Fibroblast of lung (primary cell): ENCODE results near the gene ANGPTL8. TPM values are rescaled to one million over a fixed set of nuclear protein-coding genes. Genes with fewer than 3 reads are reported as not detected.

Source experiments
- DNase-seq, 2 donors: peaks; one replicate each; pipeline versions ENCODE4 v3.0.0 to v3.0.0-alpha.2; 2010; ENCODE audit warnings: low read depth in 2 of 2
- H2AFZ ChIP-seq: 2 replicates; pipeline ENCODE4 v1.5.1; 2012; ENCODE audit warnings: low read length, control low read depth, inconsistent platforms
- H3K27ac ChIP-seq: 2 replicates; pipeline ENCODE4 v1.5.1; 2011; ENCODE audit warnings: low read length, control low read depth; ENCODE audit not compliant: insufficient read depth
- H3K27me3 ChIP-seq: 2 replicates; pipeline ENCODE4 v1.5.1; 2011; ENCODE audit warnings: mild to moderate bottlenecking, low read length; ENCODE audit not compliant: control insufficient read depth, insufficient read depth
- H3K36me3 ChIP-seq: 2 replicates; pipeline ENCODE4 v1.5.1; 2011; ENCODE audit warnings: low read length; ENCODE audit not compliant: control insufficient read depth, insufficient read depth
- H3K4me1 ChIP-seq: 2 replicates; pipeline ENCODE4 v1.5.1; 2011; ENCODE audit warnings: low read length; ENCODE audit not compliant: control insufficient read depth, insufficient read depth; ENCODE audit errors: extremely low read depth
- H3K4me2 ChIP-seq: 2 replicates; pipeline ENCODE4 v1.5.1; 2011; ENCODE audit warnings: low read length, control low read depth; ENCODE audit not compliant: insufficient read depth; ENCODE audit errors: extremely low read depth
- H3K4me3 ChIP-seq, 4 experiments: fragments of 200-600 bp in 1 of 4; sonication (generic) in 1 of 4; replicated peaks in 1 of 4; 2 replicates each; pipeline ENCODE4 v1.5.1; 2011 to 2016; ENCODE audit warnings: low read length in 4 of 4, low read depth in 3 of 4, mild to moderate bottlenecking in 3 of 4, control low read depth in 2 of 4, inconsistent platforms in 1 of 4, mixed read lengths in 1 of 4; ENCODE audit not compliant: insufficient read depth in 1 of 4; ENCODE audit errors: control extremely low read depth in 1 of 4
- H3K79me2 ChIP-seq: 2 replicates; pipeline ENCODE4 v1.5.1; 2012; ENCODE audit warnings: mild to moderate bottlenecking, low read length, inconsistent platforms; ENCODE audit not compliant: control insufficient read depth, insufficient read depth
- H3K9ac ChIP-seq: 2 replicates; pipeline ENCODE4 v1.5.1; 2011; ENCODE audit warnings: mild to moderate bottlenecking, low read length, control low read depth; ENCODE audit not compliant: insufficient read depth
- H3K9me3 ChIP-seq: 2 replicates; pipeline ENCODE4 v1.5.1; 2012; ENCODE audit warnings: low read depth, low read length; ENCODE audit not compliant: control insufficient read depth, insufficient read depth
- H4K20me1 ChIP-seq: 2 replicates; pipeline ENCODE4 v1.5.1; 2011; ENCODE audit warnings: low read length; ENCODE audit not compliant: control insufficient read depth, insufficient read depth; ENCODE audit errors: extremely low read depth
- EZH2 ChIP-seq: IDR thresholded peaks from 2 replicates; pipeline ENCODE4 v1.5.1; 2012; ENCODE audit warnings: low read length, control low read depth, mild to moderate bottlenecking; ENCODE audit errors: missing control alignments
- polyA plus RNA-seq, 2 donors: library from polyadenylated mRNA; depleted of rRNA in 1 of 2; stranded (reverse) in 1 of 2; unstranded in 1 of 2; fragments of >200 nt; gene quantifications; 2 replicates each; pipeline ENCODE4 v1.2.1, GENCODE V29; 2011 to 2012; ENCODE audit warnings: missing spikeins in 1 of 2
- total RNA-seq: library from RNA; depleted of rRNA; stranded (reverse); fragments of >200 nt; gene quantifications from 2 replicates; pipeline ENCODE4 v1.2.1, GENCODE V29; 2014
- TF ChIP-seq, protein P1 (sequence below), 2 donors: IDR thresholded peaks in 1 of 2; conservative IDR thresholded peaks in 1 of 2; 1 replicate in 1 of 2; 2 replicates in 1 of 2; pipeline ENCODE4 v1.5.1; 2011 to 2012; ENCODE audit warnings: low read length in 2 of 2, control low read depth in 1 of 2, inconsistent platforms in 1 of 2, low read depth in 1 of 2, mild to moderate bottlenecking in 1 of 2

Gene ANGPTL8
- total and polyA plus RNA-seq, 2 donors (not counting 1 experiment from before 2014, with no cell fraction given) = not detected

DNA sequence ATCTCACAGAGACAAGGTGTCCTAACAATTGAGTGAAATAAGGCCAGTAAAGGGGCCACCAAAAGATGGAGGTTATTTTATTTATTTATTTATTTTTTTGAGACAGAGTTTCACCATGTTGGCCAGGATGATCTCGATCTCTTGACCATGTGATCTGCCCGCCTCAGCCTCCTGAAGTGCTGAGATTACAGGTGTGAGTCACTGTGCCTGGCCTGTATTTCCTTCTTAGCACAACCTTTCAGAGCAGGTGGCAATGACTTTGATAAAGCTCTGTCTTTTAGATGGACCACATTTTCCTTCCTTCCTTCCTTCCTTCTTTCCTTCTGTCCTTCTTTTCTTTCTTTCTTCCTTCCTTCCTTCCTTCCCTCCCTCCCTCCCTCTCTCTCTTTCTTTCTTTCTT lies 33.9 kb downstream of the ANGPTL8 start:
- TF ChIP-seq, protein P1, sequence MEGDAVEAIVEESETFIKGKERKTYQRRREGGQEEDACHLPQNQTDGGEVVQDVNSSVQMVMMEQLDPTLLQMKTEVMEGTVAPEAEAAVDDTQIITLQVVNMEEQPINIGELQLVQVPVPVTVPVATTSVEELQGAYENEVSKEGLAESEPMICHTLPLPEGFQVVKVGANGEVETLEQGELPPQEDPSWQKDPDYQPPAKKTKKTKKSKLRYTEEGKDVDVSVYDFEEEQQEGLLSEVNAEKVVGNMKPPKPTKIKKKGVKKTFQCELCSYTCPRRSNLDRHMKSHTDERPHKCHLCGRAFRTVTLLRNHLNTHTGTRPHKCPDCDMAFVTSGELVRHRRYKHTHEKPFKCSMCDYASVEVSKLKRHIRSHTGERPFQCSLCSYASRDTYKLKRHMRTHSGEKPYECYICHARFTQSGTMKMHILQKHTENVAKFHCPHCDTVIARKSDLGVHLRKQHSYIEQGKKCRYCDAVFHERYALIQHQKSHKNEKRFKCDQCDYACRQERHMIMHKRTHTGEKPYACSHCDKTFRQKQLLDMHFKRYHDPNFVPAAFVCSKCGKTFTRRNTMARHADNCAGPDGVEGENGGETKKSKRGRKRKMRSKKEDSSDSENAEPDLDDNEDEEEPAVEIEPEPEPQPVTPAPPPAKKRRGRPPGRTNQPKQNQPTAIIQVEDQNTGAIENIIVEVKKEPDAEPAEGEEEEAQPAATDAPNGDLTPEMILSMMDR (conservative IDR thresholded peaks at IDR 0.05 in 1 of 2, IDR thresholded peaks at IDR 0.05 in 1 of 2; ENCODE audit: low read depth in 1 of 2, low read length in 2 of 2) = no peak
- no peak for TF ChIP-seq EZH2
- Histone ChIP-seq H3K9me3 (no peaks in the 10 kb centered on the region), H3K27ac (no peak overlapping the region), H3K4me2 (no peak overlapping the region), H3K36me3 (no peaks in the 10 kb centered on the region), H2AFZ (no peak overlapping the region), H3K27me3 (no peaks in the 10 kb centered on the region), H3K4me1 (peaks cover 8% of the 10 kb centered on the region), H3K4me3 (no peak overlapping the region), H3K9ac (no peak overlapping the region), H4K20me1 (no peaks in the 10 kb centered on the region), H3K79me2 (no peaks in the 10 kb centered on the region)
- DNase-seq = no peak

DNA sequence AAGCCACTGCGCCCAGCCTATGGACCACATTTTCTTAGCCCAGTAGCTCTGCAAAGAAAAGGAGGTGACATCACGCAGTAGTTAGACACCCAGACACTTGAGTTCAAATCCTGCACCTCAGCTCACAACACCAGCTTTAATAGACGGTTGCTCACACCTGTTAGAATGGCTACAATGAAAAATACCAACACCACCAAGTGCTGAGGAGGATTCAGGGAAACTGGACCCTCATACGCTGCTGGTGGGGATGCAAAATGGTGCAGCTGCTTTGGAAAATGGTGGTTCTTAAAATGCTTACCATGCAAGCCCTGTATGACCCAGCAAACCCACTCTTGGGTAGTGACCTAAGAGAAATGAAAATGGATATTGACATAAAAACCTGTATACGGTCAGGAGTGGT lies 34.6 kb downstream of the ANGPTL8 start:
- H3K4me2 ChIP-seq = no peak overlapping the region
- H3K9ac ChIP-seq = no peak overlapping the region
- TF ChIP-seq EZH2 = no peak
- TF ChIP-seq, protein P1 (conservative IDR thresholded peaks at IDR 0.05 in 1 of 2, IDR thresholded peaks at IDR 0.05 in 1 of 2; ENCODE audit: low read depth in 1 of 2, low read length in 2 of 2) = no peak
- H3K27me3 ChIP-seq = no peaks in the 10 kb centered on the region
- no peaks in the 10 kb centered on the region for H3K9me3 ChIP-seq
- peaks cover 5% of the 10 kb centered on the region for H3K4me1 ChIP-seq
- no peak overlapping the region for H3K27ac ChIP-seq
- H3K79me2 ChIP-seq = no peaks in the 10 kb centered on the region
- DNase-seq = no peak
- H3K4me3 ChIP-seq = no peak overlapping the region
- H4K20me1 ChIP-seq = no peaks in the 10 kb centered on the region
- H3K36me3 ChIP-seq = no peaks in the 10 kb centered on the region
- H2AFZ ChIP-seq = no peak overlapping the region

DNA sequence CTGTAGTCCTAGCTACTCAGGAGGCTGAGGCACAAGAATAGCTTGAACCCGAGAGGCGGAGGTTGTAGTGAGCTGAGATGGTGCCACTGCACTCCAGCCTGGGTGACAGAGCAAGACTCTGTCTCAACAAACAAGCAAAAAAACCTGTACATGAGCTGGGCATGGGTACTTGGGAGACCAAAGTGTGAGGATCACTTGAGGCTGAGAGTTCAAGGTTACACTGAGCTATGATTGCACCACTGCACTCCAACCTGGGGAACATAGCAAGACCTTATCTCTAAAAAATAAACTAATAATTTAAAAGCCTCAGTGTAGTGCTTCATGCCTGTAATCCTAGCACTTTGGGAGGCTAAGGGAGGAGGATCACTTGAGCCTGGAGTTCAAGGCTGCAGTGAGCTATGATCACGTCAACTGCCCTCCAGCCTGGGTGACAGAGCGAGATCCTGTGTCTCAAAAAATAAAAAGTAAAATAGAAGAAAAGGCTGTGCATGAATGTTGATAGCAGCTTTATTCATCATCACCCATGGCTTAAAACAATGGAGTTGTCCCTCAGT lies 35.2 kb downstream of the ANGPTL8 start:
- Histone ChIP-seq H2AFZ (no peak overlapping the region), H3K9me3 (no peaks in the 10 kb centered on the region), H3K79me2 (no peaks in the 10 kb centered on the region), H3K27me3 (no peaks in the 10 kb centered on the region), H3K4me1 (no peaks in the 10 kb centered on the region), H3K36me3 (no peaks in the 10 kb centered on the region), H3K27ac (no peak overlapping the region), H3K4me2 (no peak overlapping the region), H4K20me1 (no peaks in the 10 kb centered on the region), H3K9ac (no peak overlapping the region), H3K4me3 (no peak overlapping the region)
- TF ChIP-seq, protein P1 (conservative IDR thresholded peaks at IDR 0.05 in 1 of 2, IDR thresholded peaks at IDR 0.05 in 1 of 2; ENCODE audit: low read depth in 1 of 2, low read length in 2 of 2) = no peak
- no peak for TF ChIP-seq EZH2
- no peak for DNase-seq
